ENCODE data around the gene KIAA0513. TPM values are rescaled to one million over a fixed set of nuclear protein-coding genes. Genes with fewer than 3 reads are reported as not detected.

The KIAA0513 gene
- total and polyA plus RNA-seq, 2 donors (not counting 3 experiments of a cell fraction or from before 2014, with no cell fraction given) = 1.8 to 4.3 TPM

DNA sequence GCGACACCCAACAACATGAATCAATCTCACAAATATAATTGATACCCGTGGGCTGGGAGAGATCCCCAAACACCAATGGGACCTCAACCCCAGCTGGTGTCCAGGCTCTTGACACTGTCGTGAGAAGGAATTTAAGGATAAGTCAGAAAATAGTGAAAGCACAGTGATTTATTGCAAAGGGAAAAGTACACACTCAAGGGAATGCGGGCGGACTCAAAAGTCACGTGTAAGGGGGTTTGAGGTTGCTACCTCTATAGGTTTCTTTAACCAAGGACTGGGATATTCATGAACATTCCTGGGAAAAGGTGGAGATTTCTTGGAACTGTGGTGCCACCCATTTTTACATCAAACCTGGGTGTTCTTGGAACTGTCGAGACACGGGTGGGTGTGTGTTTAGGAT lies 10.0 kb upstream of the KIAA0513 start:
- no TSS peak for BruUV-seq (replicated peaks)
- POLR2A ChIA-PET = no interaction called here
- FAIRE-seq = no peak

More for the DNA sequence above, 10.0 kb upstream of the KIAA0513 start:
- no peaks in the 10 kb centered on the region for H3K79me2 ChIP-seq (ENCODE audit: control insufficient read depth, insufficient read depth, low read length)
- H3K4me2 ChIP-seq (ENCODE audit: insufficient read depth, low read length) = no peak overlapping the region
- H2AFZ ChIP-seq (ENCODE audit: low read depth, low read length) = no peak overlapping the region
- no peaks in the 10 kb centered on the region for H3K9me3 ChIP-seq (replicated peaks; ENCODE audit: control insufficient read depth, insufficient read depth, low read length)
- dilution Hi-C loops (cut with MboI; ENCODE audit: extremely low pct_ligation_motif_present, low sequenced_read_pairs) (no loop called here), intact Hi-C loops (cut with micrococcal nuclease) (no loop called here)
- H4K20me1 ChIP-seq (replicated peaks; ENCODE audit: control insufficient read depth, extremely low read depth, insufficient read depth, low read length) = no peaks in the 10 kb centered on the region
- H3K27me3 ChIP-seq (ENCODE audit: control insufficient read depth in 2 of 2, insufficient read depth in 2 of 2, low read length in 2 of 2) = peaks cover 2 to 5% of the 10 kb centered on the region in 2 experiments
- no peaks in the 10 kb centered on the region for H3K36me3 ChIP-seq (ENCODE audit: control insufficient read depth in 2 of 2, extremely low read depth in 1 of 2, insufficient read depth in 2 of 2, low read length in 2 of 2)
- DNase-seq (ENCODE audit: low read depth, low spot score) = no peak
- no peak overlapping the region for H3K9ac ChIP-seq (replicated peaks; ENCODE audit: extremely low read depth, insufficient read depth, low read length)
- no peaks in the 10 kb centered on the region for H3K9me1 ChIP-seq (replicated peaks; ENCODE audit: control insufficient read depth, extremely low read depth, insufficient read depth, low read length)
- H3K4me3 ChIP-seq (replicated peaks in 1 of 3; ENCODE audit: insufficient read depth in 1 of 3, low read depth in 1 of 3, low read length in 3 of 3) = no peak overlapping the region
- H3K27ac ChIP-seq (ENCODE audit: insufficient read depth, low read depth, low read length) = no peak overlapping the region
- TF ChIP-seq MYC (IDR thresholded peaks at IDR 0.05; ENCODE audit: low read depth, low read length) = no peak
- TF ChIP-seq FOS (IDR thresholded peaks at IDR 0.05; ENCODE audit: borderline replicate concordance, insufficient read depth, low read length) = no peak
- no peak for TF ChIP-seq MAX (IDR thresholded peaks at IDR 0.05; ENCODE audit: insufficient read depth, insufficient read length)
- no peak for TF ChIP-seq POLR2A (IDR thresholded peaks at IDR 0.05; ENCODE audit: low read depth, low read length)
- TF ChIP-seq POLR2AphosphoS5 (IDR thresholded peaks at IDR 0.05; ENCODE audit: insufficient read depth, low read depth, low read length) = no peak
- TF ChIP-seq, protein P1, sequence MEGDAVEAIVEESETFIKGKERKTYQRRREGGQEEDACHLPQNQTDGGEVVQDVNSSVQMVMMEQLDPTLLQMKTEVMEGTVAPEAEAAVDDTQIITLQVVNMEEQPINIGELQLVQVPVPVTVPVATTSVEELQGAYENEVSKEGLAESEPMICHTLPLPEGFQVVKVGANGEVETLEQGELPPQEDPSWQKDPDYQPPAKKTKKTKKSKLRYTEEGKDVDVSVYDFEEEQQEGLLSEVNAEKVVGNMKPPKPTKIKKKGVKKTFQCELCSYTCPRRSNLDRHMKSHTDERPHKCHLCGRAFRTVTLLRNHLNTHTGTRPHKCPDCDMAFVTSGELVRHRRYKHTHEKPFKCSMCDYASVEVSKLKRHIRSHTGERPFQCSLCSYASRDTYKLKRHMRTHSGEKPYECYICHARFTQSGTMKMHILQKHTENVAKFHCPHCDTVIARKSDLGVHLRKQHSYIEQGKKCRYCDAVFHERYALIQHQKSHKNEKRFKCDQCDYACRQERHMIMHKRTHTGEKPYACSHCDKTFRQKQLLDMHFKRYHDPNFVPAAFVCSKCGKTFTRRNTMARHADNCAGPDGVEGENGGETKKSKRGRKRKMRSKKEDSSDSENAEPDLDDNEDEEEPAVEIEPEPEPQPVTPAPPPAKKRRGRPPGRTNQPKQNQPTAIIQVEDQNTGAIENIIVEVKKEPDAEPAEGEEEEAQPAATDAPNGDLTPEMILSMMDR (IDR thresholded peaks at IDR 0.05; ENCODE audit: extremely low read depth in 1 of 2, insufficient read depth in 1 of 2, low read depth in 1 of 2, low read length in 2 of 2) = no peak
- TF ChIP-seq GATA2 (IDR thresholded peaks at IDR 0.05; ENCODE audit: insufficient read depth, insufficient read length, low read depth, low read length) = no peak
- TF ChIP-seq EZH2 (IDR thresholded peaks at IDR 0.05; ENCODE audit: borderline replicate concordance, low read depth, low read length, severe bottlenecking) = no peak
- no peak for TF ChIP-seq JUN (IDR thresholded peaks at IDR 0.05; ENCODE audit: borderline replicate concordance, insufficient read depth, insufficient read length, low read depth)
- H3K4me1 ChIP-seq (ENCODE audit: control insufficient read depth, extremely low read depth, insufficient read depth, low read length) = peaks cover 4% of the 10 kb centered on the region
- CTCF ChIA-PET = no interaction called here

All from endothelial cell of umbilical vein (primary cell).